ENCODE measurements around the gene PLCL1.
A peak's percentile ranks its signal among the peaks of the same experiment; 100 is the strongest.
"Not testable (repeated sequence)": the region's sequence is repeated elsewhere in the genome, so short reads cannot be mapped to it uniquely, and the experiment has no call there.

The PLCL1 gene

DNA sequence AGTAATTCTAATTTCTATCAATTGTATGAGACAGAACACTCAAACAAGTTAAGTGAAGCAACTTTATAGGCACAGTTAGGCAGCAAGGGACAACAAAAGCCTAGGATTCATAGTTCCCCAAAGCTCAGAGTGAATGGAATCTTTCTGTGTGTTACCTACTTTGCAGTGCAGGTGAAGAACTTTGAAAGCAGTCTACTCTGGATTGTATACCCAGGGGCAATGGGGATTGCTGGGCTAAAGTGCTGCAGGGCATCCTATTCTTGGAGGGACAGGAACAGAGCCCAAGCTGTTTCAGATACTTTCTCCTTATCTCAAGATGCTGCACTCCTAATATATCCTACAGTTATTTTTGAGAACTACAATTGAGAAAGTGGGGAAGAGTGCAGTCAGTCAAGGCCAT lies 207.6 kb downstream of the PLCL1 start:
- no peak for DNase-seq

DNA sequence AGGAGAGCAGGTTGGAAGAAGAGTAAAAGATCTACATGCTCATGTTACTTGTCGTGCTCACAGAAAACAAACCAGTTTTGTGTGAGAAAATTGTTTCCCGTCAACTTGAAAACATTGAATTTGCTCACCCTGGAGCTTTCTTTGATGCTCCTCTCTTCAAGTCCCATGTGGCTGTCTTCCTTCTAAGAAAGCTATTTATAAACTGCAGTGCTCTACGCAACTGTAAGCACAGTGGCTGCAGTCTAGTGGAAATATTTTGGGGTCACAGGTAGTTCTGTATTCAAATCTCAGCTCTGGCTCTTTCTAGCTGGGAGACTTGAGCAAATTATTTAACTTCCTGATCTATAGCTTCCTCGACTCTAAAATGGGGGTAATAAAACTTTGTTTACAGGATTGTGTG lies 211.8 kb downstream of the PLCL1 start:
- DNase-seq: no peak

DNA sequence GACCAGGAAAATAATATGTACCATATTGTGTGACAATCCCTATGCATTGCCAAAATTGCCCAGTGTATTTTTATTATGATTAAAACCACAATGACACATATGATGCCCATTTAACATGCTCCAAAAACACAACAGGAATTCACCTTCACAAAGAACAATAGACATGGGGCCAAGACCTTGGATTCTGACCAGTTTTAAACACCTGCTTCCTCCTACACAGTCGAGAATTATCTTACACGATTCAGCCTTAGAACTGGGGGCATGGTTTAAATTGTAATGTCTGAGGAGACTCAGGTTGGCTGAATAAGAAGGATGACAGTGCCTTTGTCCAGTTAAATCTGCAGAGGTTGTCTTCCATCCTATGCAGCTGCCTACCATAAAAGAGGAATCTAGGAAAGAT lies 212.7 kb downstream of the PLCL1 start:
- no peak for DNase-seq

DNA sequence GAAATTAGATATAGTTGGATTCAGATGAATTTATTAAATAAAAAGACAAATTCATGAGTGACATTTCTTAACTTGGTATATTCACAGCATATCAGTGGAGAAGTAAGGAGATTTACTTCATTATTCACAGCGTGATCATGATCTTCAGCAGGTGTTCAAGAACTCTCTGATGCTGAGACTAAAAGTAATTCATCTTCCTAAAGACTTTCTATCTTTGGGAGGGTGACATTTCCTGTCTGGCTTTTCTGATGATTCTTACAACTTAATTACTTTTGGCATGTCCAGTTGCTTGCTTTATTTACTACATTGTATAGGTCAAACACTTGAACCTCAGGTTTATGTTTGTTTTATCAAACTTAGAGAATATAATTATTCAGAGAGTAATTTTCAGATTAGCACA lies 224.6 kb downstream of the PLCL1 start:
- no peak for DNase-seq

DNA sequence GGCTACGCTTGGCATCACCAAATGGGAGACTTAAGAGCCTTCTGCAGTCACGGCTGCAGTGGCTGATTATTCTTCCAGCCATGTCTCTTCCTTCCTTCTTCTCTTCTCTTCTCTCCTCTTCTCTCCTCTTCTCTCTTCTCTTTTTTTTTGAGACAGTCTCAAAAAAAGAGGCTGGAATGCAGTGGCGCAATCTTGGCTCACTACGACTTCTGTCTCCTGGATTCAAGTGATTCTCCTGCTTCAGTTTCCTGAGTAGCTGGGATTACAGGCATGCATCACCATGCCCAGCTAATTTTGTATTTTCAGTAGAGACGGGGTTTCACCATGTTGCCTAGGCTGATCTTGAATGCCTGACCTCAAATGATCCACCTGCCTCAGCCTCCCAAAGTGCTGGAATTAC lies 225.2 kb downstream of the PLCL1 start:
- not testable (repeated sequence) for DNase-seq

DNA sequence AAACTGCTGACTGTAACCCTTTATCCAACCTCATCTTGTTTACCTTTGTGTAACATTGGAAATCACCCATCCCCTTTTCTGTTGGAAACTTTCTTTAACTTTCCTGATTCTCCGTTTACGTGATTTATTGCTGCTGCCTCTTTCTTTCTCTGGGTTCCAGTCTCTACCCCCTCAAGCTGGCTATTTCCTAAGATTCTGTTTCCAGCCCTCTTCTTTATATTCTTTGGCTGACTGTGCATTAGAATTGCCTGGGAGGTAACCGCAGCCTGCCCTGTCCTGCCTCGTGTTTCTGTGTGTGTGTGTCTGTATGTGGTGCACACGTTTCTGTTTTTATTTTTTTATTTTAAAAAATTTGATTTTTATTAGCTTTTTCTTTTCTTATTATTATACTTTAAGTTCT lies 229.2 kb downstream of the PLCL1 start:
- no peak for DNase-seq

DNA sequence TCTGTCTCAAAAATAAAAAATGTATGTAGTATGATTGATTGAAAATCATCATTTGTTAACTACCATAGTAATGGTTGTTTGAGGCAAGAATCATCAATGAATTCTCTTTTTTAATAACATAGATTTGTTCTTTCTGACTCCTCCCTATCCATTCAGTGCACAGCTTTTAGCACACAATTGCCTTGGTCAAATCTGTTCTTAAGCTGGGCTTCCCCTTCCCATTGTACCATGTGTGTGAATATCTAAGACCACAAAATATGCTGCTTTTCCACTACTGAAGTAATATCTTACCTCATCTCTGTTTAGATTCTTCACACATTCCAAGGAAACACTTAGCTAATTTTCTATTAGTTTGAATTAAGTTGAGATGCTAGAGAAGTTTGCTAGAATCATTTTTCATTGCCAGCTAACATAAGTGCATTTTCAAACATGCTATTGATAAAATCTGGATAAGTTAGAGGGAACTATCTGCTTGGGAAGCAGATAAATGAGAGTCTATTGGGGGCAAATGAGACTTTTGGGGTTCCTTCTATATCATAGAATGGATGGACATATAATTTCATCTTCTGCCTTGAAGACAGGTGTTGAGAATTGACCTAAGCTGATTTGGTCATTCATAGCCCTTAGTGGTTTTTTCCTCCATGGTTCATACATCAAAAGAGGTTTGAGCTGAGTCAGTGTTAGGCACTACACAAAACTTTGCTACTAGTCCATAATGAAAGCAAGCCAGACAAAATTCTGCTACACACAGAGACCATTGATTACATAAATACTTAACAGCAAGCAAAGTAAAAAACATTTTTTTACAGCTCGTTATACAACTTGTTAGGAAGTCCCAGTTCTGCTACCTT lies 231.9 kb downstream of the PLCL1 start:
- no peak for DNase-seq

DNA sequence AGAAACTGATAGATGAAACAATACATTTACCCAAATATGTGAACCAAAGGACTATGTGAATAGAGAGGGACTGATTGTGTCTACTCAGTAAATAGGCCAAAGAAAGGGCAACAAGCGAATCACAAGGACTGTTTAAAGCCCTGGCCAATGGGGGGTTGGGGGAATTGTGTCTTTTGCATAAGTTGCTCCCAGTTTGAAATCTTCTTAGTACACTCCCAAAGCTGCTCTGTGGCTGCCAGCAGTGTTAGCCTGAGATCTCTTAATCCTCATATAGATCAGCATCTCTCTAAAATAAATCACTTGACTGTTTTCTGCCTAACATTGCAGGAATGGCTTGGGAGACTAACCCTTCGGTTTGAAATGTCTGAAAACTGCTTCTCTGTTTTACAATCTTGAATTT lies 236.4 kb downstream of the PLCL1 start:
- DNase-seq: no peak

DNA sequence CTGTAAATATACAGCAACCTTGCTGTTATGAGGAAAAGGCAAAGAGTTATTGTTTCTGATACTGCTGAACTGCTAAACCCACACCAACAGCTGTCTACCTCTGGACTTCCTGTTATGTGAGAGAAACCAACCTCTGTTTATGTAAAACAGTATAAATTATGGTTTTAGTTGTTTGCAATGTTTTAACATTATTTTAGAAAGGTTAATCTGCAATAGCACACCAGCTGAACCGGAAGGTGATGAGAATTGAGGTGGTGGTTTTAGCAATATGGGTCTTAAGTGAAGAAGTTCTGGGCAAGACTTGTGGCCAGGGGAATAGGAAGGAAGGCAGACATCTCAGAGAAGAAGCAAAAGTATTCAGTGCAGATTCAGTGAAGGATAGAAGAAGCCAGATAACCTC lies 237.8 kb downstream of the PLCL1 start:
- DNase-seq: no peak

DNA sequence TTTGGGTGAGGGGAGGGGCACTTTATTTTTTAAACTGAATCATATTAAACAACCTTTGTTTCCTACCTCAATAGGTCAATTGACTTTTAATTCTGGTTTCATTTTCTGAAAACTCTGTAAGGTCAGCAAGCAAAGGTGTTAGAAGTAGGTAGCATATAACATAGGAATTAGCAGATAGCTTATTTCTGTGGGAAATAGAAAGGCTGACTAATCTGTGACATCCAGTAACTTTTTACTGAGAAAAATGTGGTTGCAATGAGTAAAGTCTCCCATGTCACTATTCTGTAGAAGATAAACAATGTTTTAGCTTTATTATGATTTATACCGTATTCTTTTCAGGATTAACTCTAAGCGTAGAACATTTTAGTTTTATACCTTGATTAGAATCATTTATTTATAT lies 240.4 kb downstream of the PLCL1 start:
- DNase-seq: no peak

DNA sequence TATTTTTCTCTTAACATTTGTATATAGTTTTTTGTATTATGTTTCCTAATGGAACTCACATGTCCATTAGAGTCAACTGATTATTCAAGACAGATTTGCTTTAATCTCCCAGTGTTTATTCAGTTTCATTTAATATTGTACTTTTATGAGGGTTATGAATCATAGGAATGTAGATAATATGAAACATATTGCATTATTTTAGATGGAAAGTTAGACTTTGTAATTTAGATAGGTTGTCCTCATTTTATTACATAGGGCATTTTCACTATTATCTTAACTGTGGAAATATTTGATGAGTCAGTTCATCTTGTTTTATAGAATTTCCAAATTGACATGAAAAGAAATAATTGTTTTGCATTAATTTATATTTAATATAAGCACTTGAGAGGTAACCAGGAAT lies 240.8 kb downstream of the PLCL1 start:
- DNase-seq: no peak

DNA sequence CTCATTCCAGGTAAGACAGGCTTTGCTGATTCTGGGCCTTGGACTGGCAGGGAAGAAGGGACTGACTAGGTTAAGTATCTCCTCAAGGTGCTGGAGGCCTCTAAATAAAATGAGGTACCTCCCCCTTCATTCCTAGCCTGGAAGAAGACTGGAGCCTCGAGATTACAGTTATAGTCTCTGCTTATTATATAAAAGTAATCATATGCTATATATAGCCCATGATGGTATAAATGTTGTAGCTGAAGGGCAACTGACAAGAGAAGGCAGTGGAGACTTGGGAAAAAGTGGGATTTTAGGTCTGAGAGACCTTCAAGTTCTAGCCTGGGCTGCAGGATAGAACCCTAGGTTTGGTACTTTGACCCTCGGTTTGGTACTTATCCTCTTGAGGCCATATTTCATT lies 248.3 kb downstream of the PLCL1 start:
- DNase-seq: no peak

DNA sequence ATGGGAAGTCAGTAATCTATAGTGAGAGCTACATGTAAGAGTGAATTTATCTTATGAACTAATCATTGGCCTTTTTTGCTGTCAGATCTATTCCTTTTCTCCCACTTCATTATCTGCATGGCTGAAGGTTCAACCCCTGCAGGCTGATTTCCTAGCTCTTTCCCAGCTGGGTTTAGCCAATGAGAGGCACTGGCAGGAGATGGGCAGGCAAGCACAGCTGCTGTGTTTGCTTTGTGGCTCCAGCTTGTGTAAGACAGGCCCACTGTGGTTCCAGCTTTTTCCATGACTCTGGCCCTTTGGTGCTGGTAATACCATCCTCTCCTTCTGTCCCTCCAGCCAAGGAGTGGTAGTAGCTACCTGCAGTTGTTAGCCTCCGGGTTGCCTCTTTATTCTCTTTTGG lies 248.8 kb downstream of the PLCL1 start:
- no peak for DNase-seq

DNA sequence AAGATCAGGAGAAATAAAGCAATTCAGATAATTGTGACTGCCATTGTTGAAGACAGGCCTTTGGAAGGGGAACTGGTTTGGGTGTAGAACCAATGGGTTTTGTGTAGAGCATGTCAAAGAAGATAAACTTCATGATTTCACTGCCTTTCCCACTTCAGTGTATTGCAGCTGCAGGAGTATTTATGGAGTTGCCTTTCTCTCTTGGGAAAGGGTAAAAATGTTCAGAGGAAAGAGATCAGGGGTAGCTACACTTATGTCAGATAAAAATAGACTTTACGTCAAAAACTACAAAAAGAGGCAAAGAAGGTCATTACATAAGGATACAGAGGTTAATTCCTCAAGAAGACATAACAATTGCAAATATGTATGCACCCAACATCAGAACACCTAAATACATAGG lies 249.4 kb downstream of the PLCL1 start:
- no peak for DNase-seq

DNA sequence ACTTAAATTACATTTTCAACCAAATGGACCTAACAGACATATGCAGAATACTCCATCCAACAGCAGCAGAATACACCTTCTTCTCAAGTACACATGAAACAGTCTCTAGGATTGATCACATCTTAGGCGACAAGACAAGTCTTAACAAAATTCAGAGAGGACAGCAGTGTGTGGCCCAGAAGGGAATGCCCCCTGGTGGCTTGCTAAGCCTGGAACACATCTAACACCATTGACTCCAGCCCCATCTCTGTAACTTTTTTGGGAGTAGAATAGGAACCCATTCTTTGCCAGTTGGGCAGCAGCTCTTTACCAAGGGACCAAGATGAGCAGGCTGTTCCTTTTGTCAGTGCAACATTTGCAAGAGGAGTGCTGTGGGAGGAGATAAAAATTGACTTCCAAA lies 249.9 kb downstream of the PLCL1 start:
- peak; percentile 4 for DNase-seq

DNA sequence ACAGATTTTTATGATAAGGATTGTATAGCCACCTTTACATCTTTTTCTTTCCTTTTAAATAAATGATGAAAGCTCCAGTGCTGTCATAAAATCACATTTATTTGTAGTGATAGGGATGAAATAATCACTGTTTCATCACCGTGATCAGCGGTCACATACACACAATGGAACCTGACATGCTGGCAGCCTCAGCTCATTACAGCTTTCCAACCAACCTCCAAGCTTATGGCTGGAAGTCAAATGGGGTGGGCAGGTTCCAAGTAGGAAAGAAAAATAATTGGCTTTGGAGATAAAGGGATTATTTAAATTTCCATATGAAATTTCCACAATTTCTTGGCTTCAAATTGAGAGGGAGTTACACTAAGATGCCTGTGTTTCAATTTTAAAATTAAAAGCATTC lies 251.3 kb downstream of the PLCL1 start:
- DNase-seq: no peak

DNA sequence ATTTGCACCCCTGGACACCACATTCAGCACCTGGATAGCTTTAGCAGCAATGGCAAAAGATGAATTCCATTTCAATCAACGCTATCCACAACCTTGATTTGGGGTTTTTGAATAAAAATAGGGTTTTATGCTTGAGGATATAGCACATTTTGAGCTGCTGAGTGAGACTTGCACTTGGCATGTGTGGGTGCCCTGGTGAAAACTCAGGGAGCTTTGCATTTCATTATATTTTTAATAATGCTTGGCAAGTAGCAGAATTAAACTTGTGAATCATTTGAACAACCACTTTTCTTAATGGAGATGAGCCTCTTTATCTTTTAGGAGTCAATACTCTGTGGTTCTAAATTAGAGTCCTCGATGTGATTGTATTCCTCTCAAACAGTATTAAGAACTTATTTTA lies 252.4 kb downstream of the PLCL1 start:
- DNase-seq: no peak

DNA sequence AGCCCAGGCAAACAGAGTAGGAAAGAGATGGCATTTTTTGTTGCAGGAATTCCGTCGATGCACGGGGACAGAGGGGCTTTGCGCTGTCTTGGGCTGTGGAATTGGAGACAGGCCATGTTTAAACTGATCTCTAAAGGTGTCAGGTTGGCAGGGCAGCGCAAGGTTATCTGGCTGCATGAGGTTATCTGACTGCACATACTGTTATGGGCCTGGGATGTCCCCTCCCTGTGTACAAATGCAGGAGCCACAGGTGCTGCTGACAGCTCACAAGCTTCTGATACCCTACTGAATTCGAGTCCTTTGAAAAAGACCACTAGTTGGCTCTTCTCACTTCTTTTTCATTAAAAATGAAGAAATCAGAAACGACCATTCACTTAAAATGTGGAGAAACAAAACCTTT lies 255.4 kb downstream of the PLCL1 start:
- DNase-seq: no peak

DNA sequence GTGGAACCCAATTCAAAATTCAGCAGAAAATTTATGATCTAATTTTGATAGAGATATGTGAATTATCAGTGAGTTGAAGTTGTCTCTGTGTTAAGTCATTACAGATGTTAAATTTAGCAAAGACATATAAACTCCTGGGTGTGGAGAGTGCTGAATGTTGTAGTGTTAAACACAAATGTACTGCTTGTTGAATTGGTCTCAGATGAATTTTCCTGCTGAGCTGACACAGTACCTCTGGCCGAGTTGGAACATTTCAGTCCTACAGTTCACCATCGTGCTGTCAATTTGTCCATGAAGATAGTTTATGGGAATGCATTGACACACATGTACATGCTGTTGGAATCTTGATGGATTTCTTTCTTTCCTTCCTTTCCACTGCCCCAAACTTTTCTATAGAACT lies 255.9 kb downstream of the PLCL1 start:
- DNase-seq: no peak

DNA sequence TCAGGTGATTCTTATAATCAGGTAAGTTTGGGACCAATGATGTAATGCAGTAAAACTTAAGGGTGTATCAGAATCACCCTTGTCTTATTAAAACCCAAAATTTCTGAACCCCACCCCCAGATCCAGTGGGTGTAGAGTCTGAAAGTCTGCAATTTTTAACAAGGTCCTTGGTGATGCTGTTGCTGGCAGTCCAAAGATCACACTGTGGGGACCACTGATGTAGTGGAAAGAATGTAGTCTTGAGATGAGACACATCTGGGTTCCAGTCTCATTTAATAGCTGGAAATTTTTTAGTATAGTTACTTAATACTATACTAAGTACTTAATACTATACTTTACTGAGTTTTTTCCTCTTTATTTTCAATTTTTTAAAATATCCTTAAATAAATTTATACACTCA lies 258.4 kb downstream of the PLCL1 start:
- no peak for DNase-seq

DNA sequence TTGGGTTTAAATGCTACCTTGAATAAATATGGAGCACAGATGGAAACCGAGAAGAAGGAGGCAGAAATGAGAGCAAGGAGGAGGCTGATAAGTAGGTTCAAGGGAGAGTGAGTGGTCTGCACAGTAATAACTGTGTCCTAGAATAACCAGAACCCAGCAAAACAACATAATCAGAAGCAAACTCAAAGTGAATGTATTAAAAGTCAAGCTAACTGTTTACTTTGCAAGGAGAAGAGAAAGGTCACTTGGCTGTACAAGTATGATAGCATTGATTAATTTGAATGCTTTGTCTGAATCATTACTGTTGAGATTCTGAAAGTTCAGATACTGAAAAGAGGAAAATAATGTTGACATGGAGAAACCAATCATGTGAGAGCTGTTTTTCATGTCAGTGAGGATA lies 258.8 kb downstream of the PLCL1 start:
- no peak for DNase-seq

DNA sequence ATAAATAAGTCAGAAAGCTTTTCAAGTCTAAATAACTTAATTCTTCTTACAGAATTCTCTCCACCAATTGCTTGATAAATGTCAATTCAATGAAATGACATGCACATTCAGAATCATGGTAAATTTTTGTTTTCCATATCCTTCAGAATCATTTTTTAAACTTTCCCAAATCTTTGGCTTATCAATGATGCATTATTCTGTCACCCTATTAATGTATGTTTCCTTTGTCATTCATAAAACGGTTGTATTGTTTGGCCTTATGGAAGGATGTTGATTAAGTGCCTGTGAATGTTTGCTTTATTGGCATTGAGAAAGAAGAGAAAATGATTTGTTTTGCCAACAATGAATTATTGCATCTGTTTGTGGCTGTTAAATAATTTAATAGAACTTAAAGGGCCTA lies 260.9 kb downstream of the PLCL1 start:
- no peak for DNase-seq

DNA sequence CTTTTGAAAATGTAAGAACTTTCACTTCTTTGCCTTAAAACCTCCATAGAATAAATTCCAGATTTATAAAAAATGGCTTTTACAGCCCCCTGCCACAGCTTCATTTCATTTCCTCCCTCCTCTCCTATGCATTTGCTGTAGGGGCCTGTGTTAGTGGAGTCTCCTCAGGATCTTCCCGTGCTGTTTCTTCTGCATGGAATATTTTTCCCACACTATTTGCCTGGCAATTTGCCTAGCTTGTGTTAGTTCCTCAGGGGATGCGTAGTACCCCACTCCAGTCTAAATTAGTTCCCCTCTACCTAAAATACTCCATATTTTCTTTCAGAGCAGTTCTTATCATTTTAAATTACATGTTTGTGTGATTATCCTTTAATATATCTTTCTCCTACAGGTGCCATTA lies 262.2 kb downstream of the PLCL1 start:
- DNase-seq: no peak

DNA sequence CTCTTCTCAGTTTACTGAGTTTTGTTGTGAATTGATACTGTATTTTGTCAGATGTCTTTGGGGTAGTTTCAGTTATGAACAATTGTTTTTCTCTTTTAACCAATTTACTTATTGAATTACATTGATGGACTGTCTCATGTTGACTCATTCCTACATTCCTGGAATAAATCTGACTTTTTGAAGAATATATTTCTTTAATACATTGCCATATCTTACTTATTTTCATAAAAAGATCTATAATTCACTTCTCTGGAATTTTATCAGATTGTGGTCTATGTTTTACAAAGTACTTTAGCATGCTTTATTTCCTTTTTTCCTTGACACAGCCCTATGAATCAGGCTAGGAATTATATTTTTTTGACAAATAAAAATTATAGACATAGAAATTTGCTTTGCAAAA lies 268.3 kb downstream of the PLCL1 start:
- DNase-seq: no peak

DNA sequence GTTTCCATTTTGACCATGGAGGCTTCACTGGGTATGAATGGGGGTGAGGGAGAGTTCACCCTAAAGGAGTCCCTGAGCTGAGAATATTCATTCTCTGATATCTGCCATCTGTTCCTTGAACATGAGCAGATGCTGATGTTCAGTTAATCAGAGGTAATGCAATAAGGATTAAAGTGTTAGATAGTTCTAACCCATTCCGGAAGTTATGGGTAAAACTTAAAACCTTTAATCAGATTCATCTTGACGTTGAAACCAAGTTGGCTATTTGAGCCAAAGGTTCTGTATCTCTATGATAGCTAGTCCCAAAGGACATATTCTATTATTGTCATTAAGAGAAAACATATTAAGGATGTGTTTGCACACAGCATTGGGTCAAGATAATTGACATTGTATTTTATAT lies 268.9 kb downstream of the PLCL1 start:
- DNase-seq: no peak

DNA sequence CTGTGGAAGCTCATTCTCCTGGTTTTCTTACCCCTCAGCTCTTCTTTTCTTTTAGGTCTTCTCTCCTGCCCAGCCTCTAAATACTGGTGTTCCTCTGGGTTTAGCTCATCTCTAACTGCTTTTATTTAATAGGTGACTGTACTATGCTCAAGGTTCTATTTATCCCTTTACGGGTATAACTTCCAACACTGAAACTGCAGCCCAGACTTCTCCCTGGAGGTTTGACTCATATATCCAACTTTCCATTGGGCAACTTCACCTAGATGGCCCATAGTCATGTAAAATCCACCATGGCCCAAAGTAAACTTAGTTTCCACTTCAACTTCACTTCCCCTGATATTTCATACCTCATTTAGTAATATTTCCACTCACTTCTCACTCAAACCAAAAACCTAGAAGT lies 273.1 kb downstream of the PLCL1 start:
- DNase-seq: no peak

All from CD4-positive, alpha-beta T cell treated with Interferon gamma for 1 hour (primary cell).